Spinal cord (tissue), 10 donors: ENCODE data around the gene UNC50. TPM values are rescaled to one million over a fixed set of nuclear protein-coding genes. Genes with fewer than 3 reads are reported as not detected.

ENCODE experiments used
- DNase-seq, 6 donors: peaks; one replicate each; pipeline versions ENCODE4 v3.0.0 to v3.0.0-alpha.2; 2013 to 2015; ENCODE audit warnings: low spot score in 6 of 6, low read depth in 4 of 6
- H3K27ac ChIP-seq: one replicate; pipeline ENCODE4 v1.5.1; 2013; ENCODE audit warnings: low read depth, low read length, control low read depth
- H3K27me3 ChIP-seq: one replicate; pipeline ENCODE4 v1.6.1; 2013; ENCODE audit warnings: low read length; ENCODE audit not compliant: control insufficient read depth, insufficient read depth
- H3K36me3 ChIP-seq: one replicate; pipeline ENCODE4 v1.6.1; 2013; ENCODE audit warnings: low read length; ENCODE audit not compliant: control insufficient read depth, insufficient read depth
- H3K4me1 ChIP-seq: one replicate; pipeline ENCODE4 v1.6.1; 2013; ENCODE audit warnings: low read length; ENCODE audit not compliant: control insufficient read depth, insufficient read depth
- H3K4me3 ChIP-seq: one replicate; pipeline ENCODE4 v1.5.1; 2013; ENCODE audit warnings: low read depth, low read length, control low read depth
- H3K9me3 ChIP-seq: one replicate; pipeline ENCODE4 v1.6.1; 2013; ENCODE audit warnings: low read length; ENCODE audit not compliant: control insufficient read depth, insufficient read depth
- WGBS: methylation state at CpG from one replicate; pipeline ENCODE4 v1.1.5; 2013; ENCODE audit warnings: missing lambda C conversion rate; ENCODE audit not compliant: insufficient coverage; 5-methylcytosine and 5-hydroxymethylcytosine counted together
- polyA plus RNA-seq, 2 donors: library from polyadenylated mRNA; unstranded; fragments of 120-200 nt; gene quantifications; one replicate each; pipeline ENCODE4 v1.2.1, GENCODE V29; 2013; ENCODE audit not compliant: insufficient read length in 2 of 2
- total RNA-seq, 2 donors: library from RNA; depleted of rRNA in 1 of 2; stranded (reverse); fragments of 120-200 nt in 1 of 2; fragments of >200 nt in 1 of 2; gene quantifications; one replicate each; pipeline versions ENCODE4 v1.2.3 to v1.2.4, GENCODE V29; 2013 to 2014
- donor health status: healthy.

UNC50 gene
- total and polyA plus RNA-seq, 4 donors = 60.7 to 66.7 (median 65.4) TPM

- Histone ChIP-seq H3K4me1 (no peaks in the 10 kb centered on the region), H3K9me3 (no peaks in the 10 kb centered on the region), H3K36me3 (peaks cover 87% of the 10 kb centered on the region), H3K27ac (no peak overlapping the region), H3K27me3 (no peaks in the 10 kb centered on the region), H3K4me3 (no peak overlapping the region)
- no peak for DNase-seq
- 82% methylated on average over 15 of the region's 15 CpGs for WGBS
Measured at GRCh38 chr2:98572676-98573075, 35.7 kb upstream of the UNC50 start.

- H3K9me3 ChIP-seq = no peaks in the 10 kb centered on the region
- WGBS = 96% methylated on average over 10 of the region's 13 CpGs
- H3K27me3 ChIP-seq = no peaks in the 10 kb centered on the region
- peaks cover 86% of the 10 kb centered on the region for H3K36me3 ChIP-seq
- no peaks in the 10 kb centered on the region for H3K4me1 ChIP-seq
- no peak overlapping the region for H3K4me3 ChIP-seq
- H3K27ac ChIP-seq = no peak overlapping the region
- no peak for DNase-seq
Measured at GRCh38 chr2:98573426-98573825, 35.0 kb upstream of the UNC50 start.

DNA sequence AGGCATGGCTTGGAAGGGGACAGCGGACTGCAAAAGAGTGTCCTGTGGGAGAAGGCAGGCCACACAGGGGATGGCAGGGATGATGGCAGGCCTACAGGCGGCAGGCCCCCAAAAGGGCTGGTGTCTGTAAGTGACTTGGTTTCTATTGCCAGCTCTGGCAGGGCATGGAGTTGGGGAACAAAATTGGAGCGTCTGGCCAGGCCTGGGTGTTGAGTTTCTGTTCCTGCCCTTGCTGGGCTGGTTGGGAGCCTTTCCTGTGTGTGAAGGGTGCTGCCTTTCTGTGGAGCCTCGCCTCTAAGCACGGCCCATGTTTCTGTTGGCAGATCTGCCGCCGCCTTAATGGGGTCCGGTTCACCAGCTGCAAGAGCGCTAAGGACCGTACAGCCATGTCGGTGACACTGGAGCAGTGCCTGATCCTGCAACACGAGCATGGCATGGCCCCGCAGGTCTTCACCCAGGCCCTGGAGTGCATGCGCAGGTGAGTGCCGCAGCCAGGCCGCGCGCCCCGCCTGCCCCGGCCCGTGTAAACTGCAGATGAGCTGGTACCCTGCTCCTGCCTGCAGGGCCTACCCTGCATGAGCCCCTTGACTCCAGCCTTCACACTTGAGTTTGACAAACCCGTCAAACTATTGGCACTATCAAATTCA lies 31.6 kb upstream of the UNC50 start:
- no peaks in the 10 kb centered on the region for H3K9me3 ChIP-seq
- no peaks in the 10 kb centered on the region for H3K4me1 ChIP-seq
- H3K27ac ChIP-seq = no peak overlapping the region
- 95% methylated on average over 22 of the region's 22 CpGs for WGBS
- H3K4me3 ChIP-seq = no peak overlapping the region
- no peak for DNase-seq
- no peaks in the 10 kb centered on the region for H3K27me3 ChIP-seq
- H3K36me3 ChIP-seq = peaks cover 74% of the 10 kb centered on the region

DNA sequence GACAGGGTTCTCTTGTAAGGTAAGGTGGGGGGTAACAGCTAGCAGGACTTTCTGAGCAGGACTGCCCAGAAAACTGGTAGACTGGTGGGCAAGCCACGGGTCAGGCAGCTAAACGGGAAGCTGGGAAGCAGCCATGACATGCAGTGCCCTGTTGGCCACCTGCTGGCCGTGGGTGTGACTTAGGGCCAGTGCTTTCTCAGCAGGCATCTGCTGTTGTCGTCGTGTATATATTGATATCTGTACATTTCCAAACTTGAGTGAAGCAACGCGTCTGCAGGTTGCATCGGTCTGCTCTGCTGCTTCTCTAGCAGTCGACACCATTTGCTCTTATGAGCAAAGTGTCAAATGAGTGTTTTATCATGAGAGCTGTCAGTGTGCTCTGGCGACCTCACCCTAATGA lies 31.1 kb upstream of the UNC50 start:
- H3K9me3 ChIP-seq = no peaks in the 10 kb centered on the region
- no peaks in the 10 kb centered on the region for H3K4me1 ChIP-seq
- no peaks in the 10 kb centered on the region for H3K27me3 ChIP-seq
- H3K4me3 ChIP-seq = no peak overlapping the region
- no peak for DNase-seq
- peaks cover 69% of the 10 kb centered on the region for H3K36me3 ChIP-seq
- 75% methylated on average over 6 of the region's 10 CpGs for WGBS
- no peak overlapping the region for H3K27ac ChIP-seq

- 85% methylated on average over 7 of the region's 9 CpGs for WGBS
- DNase-seq = no peak
- no peak overlapping the region for H3K4me3 ChIP-seq
- no peaks in the 10 kb centered on the region for H3K9me3 ChIP-seq
- no peaks in the 10 kb centered on the region for H3K4me1 ChIP-seq
- no peaks in the 10 kb centered on the region for H3K27me3 ChIP-seq
- H3K36me3 ChIP-seq = peaks cover 61% of the 10 kb centered on the region
- H3K27ac ChIP-seq = no peak overlapping the region
Measured at GRCh38 chr2:98578231-98578630, 30.2 kb upstream of the UNC50 start.

DNA sequence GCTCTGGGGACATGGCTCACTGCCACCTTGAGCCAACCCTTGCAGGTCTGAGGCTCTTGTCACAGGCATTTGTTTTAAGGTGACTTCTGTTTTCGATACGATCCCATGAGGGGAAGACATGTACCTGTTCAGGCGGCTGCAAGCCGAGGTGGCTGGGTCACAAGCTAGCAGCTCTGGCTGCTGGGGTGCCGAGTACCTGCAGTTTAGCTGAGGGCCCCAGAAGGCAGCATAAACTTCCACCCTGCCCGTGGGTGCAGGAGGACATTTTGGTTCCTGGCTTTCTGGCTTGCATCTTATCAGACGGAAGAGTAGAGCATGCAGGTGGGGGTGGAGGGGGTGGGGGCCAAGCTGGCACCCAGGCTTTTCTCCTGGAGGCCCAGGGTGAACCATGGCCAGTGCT lies 28.5 kb upstream of the UNC50 start:
- no peak overlapping the region for H3K4me3 ChIP-seq
- H3K9me3 ChIP-seq = no peaks in the 10 kb centered on the region
- WGBS = 97% methylated on average over 7 of the region's 7 CpGs
- H3K36me3 ChIP-seq = peaks cover 60% of the 10 kb centered on the region
- no peaks in the 10 kb centered on the region for H3K4me1 ChIP-seq
- H3K27me3 ChIP-seq = no peaks in the 10 kb centered on the region
- H3K27ac ChIP-seq = no peak overlapping the region
- DNase-seq = no peak

DNA sequence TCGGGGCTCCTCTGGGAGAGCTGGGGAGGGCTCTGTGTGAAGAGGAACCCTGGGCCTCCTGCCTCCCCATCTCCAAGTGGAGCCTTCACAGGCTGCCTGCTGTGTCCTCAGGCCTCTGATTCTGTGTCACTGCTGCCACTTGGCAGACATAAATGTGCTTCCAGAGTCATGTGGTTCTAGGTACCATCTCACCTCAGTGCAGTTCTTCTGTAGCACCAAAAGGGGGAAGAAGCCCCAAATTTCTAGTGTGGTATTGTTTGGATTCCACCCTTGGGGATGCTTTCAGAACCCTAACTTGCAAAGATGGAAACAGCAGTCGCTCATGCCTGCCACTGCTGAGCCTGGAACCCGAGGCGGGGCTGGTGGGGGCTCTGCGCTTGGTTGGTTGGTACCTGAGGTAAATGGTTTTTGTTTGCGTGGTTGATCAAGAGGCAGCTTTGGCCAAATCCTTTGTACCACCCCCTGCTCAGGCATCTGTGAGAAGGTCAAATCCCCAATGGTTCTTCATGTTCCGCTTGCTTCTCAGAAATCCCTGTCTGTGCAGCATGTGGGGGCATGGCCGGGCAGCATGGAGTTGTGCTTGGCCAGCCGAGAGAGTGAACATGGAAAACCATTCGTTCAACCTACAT lies 27.6 kb upstream of the UNC50 start:
- H3K4me3 ChIP-seq = no peak overlapping the region
- 97% methylated on average over 5 of the region's 10 CpGs for WGBS

DNA sequence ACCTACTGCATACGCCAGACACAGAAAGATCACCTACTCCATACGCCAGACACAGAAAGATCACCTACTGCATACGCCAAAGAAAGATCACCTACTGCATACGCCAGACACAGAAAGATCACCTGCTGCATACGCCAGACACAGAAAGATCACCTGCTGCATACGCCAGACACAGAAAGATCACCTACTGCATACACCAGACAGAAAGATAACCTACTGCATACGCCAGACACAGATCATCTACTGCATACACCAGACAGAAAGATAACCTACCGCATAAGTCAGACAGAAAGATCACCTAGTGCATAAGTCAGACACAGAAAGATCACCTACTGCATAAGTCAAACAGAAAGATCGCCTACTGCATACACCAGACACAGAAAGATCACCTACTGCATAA lies 25.9 kb upstream of the UNC50 start:
- H3K4me3 ChIP-seq = no peak overlapping the region
- no peaks in the 10 kb centered on the region for H3K9me3 ChIP-seq
- no peak for DNase-seq
- H3K27ac ChIP-seq = no peak overlapping the region
- 94% methylated on average over 9 of the region's 9 CpGs for WGBS
- H3K4me1 ChIP-seq = no peaks in the 10 kb centered on the region
- H3K36me3 ChIP-seq = peaks cover 49% of the 10 kb centered on the region
- no peaks in the 10 kb centered on the region for H3K27me3 ChIP-seq

More for the DNA sequence above, 27.6 kb upstream of the UNC50 start:
- Histone ChIP-seq H3K36me3 (peaks cover 61% of the 10 kb centered on the region), H3K27me3 (no peaks in the 10 kb centered on the region), H3K27ac (no peak overlapping the region), H3K9me3 (no peaks in the 10 kb centered on the region), H3K4me1 (no peaks in the 10 kb centered on the region)
- no peak for DNase-seq

GRCh38 chr2:98583276-98583675 lies 25.1 kb upstream of the UNC50 start:
- peaks cover 44% of the 10 kb centered on the region for H3K36me3 ChIP-seq
- no peaks in the 10 kb centered on the region for H3K27me3 ChIP-seq
- 100% methylated on average over 2 of the region's 7 CpGs for WGBS
- no peak overlapping the region for H3K27ac ChIP-seq
- no peak for DNase-seq
- no peaks in the 10 kb centered on the region for H3K9me3 ChIP-seq
- H3K4me3 ChIP-seq = no peak overlapping the region
- no peaks in the 10 kb centered on the region for H3K4me1 ChIP-seq
